Stimulated activated CD4-positive, alpha-beta T cell treated with anti-CD3 and anti-CD28 coated beads, Interleukin-4, amount 100 ng/mL, for 4 hours (primary cell): ENCODE measurements around the gene AXL.

Experiments
- DNase-seq, 2 experiments: peaks; one replicate each; pipeline ENCODE4 v3.0.0-alpha.2; 2020

The AXL gene

GRCh38 chr19:41310033-41310831 lies 91.2 kb downstream of the AXL start, which contains the start of gene CCDC97:
Gene CCDC97, plus strand, starts transcription at chr19:41310172. Its CDS starts 139 bp downstream, at chr19:41310311.
- DNase-seq = peak; percentile 84 to 86

- no peak for DNase-seq
These were observed 92.0 kb downstream of the AXL start for GRCh38 chr19:41311072-41311471.
